H1 (cell line): Measurements from ENCODE around the gene TRIM6. TPM values are rescaled to one million over a fixed set of nuclear protein-coding genes. Genes with fewer than 3 reads are reported as not detected.

Experiments
- CTCF ChIA-PET: fragments of 300-600 bp; sonication (Branson Sonifier 250); formaldehyde crosslinking; loops from one replicate; lab custom pipeline; 2021; ENCODE audit not compliant: partially characterized antibody; lab: Charles Lee
- POLR2A ChIA-PET: fragments of 300-600 bp; sonication (Branson Sonifier 250); formaldehyde crosslinking; loops from one replicate; lab custom pipeline; 2021; ENCODE audit warnings: inconsistent platforms; ENCODE audit not compliant: partially characterized antibody; lab: Charles Lee
- DNase-seq, 2 experiments: peaks; one replicate each; pipeline versions ENCODE4 v3.0.0 to v3.0.0-alpha.2; 2010 to 2022; ENCODE audit warnings: low spot score in 2 of 2, low read depth in 1 of 2, mixed read lengths in 1 of 2
- FAIRE-seq: peaks from 2 replicates; lab custom pipeline; 2011; peaks lifted over from hg19 to GRCh38; lab: Jason Lieb, UNC
- H2AFZ ChIP-seq: 2 replicates; pipeline ENCODE4 v1.8.1; 2012; ENCODE audit warnings: low read length, inconsistent platforms
- H2AK5ac ChIP-seq: 2 replicates; pipeline ENCODE4 v1.6.1; 2013; ENCODE audit warnings: low read depth, low read length
- H2BK120ac ChIP-seq: replicated peaks from 2 replicates; pipeline ENCODE3; 2013; ENCODE audit warnings: low read depth, low read length, inconsistent platforms
- H2BK12ac ChIP-seq: 2 replicates; pipeline ENCODE4 v1.6.1; 2013; ENCODE audit warnings: low read depth, low read length
- H2BK15ac ChIP-seq: 2 replicates; pipeline ENCODE4 v1.6.1; 2013; ENCODE audit warnings: low read length
- H2BK20ac ChIP-seq: 2 replicates; pipeline ENCODE4 v1.6.1; 2013; ENCODE audit warnings: low read length
- H2BK5ac ChIP-seq: 2 replicates; pipeline ENCODE4 v1.6.1; 2013; ENCODE audit warnings: low read depth, low read length
- H3K14ac ChIP-seq: 2 replicates; pipeline ENCODE4 v1.6.1; 2013; ENCODE audit warnings: inconsistent platforms; ENCODE audit not compliant: insufficient read length
- H3K18ac ChIP-seq: 2 replicates; pipeline ENCODE4 v1.6.1; 2013; ENCODE audit warnings: low read length; ENCODE audit errors: extremely low read depth
- H3K23ac ChIP-seq: 2 replicates; pipeline ENCODE4 v1.6.1; 2013; ENCODE audit warnings: inconsistent platforms; ENCODE audit not compliant: insufficient read length
- H3K23me2 ChIP-seq: 2 replicates; pipeline ENCODE4 v1.6.1; 2013; ENCODE audit warnings: low read depth, low read length
- H3K27ac ChIP-seq: 2 replicates; pipeline ENCODE4 v1.6.1; 2011; ENCODE audit warnings: low read depth, low read length, inconsistent platforms
- H3K27me3 ChIP-seq, 4 experiments: replicated peaks in 1 of 4; 1 replicate in 1 of 4; 2 replicates in 3 of 4; pipeline versions ENCODE4 v1.6.1 to v1.8.1; 2011 to 2013; ENCODE audit warnings: low read length in 3 of 4, mild to moderate bottlenecking in 3 of 4, inconsistent platforms in 2 of 4, mixed read lengths in 2 of 4, moderate library complexity in 1 of 4; ENCODE audit not compliant: control insufficient read depth in 3 of 4, insufficient read depth in 3 of 4; ENCODE audit errors: extremely low read depth in 1 of 4
- H3K36me3 ChIP-seq, 4 experiments: 2 replicates each; pipeline versions ENCODE4 v1.6.1 to v1.8.1; 2011 to 2013; ENCODE audit warnings: mild to moderate bottlenecking in 4 of 4, low read length in 3 of 4, moderate library complexity in 2 of 4, control low read depth in 1 of 4, inconsistent platforms in 1 of 4; ENCODE audit not compliant: insufficient read depth in 4 of 4, control insufficient read depth in 2 of 4
- H3K4ac ChIP-seq: replicated peaks from 2 replicates; pipeline ENCODE3; 2013; ENCODE audit warnings: low read length, low read depth, mixed read lengths, inconsistent platforms; ENCODE audit not compliant: insufficient read length
- H3K4me1 ChIP-seq, 4 experiments: replicated peaks in 1 of 4; 1 replicate in 1 of 4; 2 replicates in 3 of 4; pipeline versions ENCODE4 v1.6.1 to v1.8.1; 2011 to 2013; ENCODE audit warnings: low read length in 3 of 4, inconsistent platforms in 2 of 4, mixed read lengths in 1 of 4; ENCODE audit not compliant: insufficient read depth in 4 of 4, control insufficient read depth in 3 of 4
- H3K4me2 ChIP-seq, 2 experiments: 2 replicates each; pipeline versions ENCODE4 v1.6.1 to v1.8.1; 2011 to 2013; ENCODE audit warnings: low read depth in 2 of 2, low read length in 2 of 2, control low read depth in 1 of 2, inconsistent platforms in 1 of 2, mild to moderate bottlenecking in 1 of 2; ENCODE audit not compliant: insufficient read depth in 1 of 2
- H3K4me3 ChIP-seq, 4 experiments: fragments of 200-600, 300-600 bp in 1 of 4; sonication (generic), shearing (Covaris generic), sonication (Bioruptor Twin) in 1 of 4; 2 replicates each; pipeline versions ENCODE4 v1.5.1 to v1.8.1; 2011 to 2016; ENCODE audit warnings: low read length in 4 of 4, low read depth in 3 of 4, control low read depth in 2 of 4, inconsistent platforms in 2 of 4, mild to moderate bottlenecking in 2 of 4, mixed read lengths in 1 of 4, moderate library complexity in 1 of 4; ENCODE audit not compliant: insufficient read depth in 2 of 4; ENCODE audit errors: extremely low read depth in 1 of 4
- H3K56ac ChIP-seq: replicated peaks from 2 replicates; pipeline ENCODE3; 2013; ENCODE audit warnings: low read depth, mild to moderate bottlenecking, mixed read lengths, low read length, inconsistent platforms; ENCODE audit not compliant: insufficient read length
- H3K79me1 ChIP-seq: 2 replicates; pipeline ENCODE4 v1.6.1; 2013; ENCODE audit warnings: low read depth, low read length, control low read depth
- H3K79me2 ChIP-seq, 2 experiments: 2 replicates each; pipeline versions ENCODE4 v1.6.1 to v1.8.1; 2012 to 2013; ENCODE audit warnings: low read length in 2 of 2, mild to moderate bottlenecking in 2 of 2, inconsistent platforms in 1 of 2; ENCODE audit not compliant: insufficient read depth in 2 of 2, control insufficient read depth in 1 of 2
- H3K9ac ChIP-seq, 4 experiments: replicated peaks in 1 of 4; 1 replicate in 1 of 4; 2 replicates in 3 of 4; pipeline versions ENCODE4 v1.6.1 to v1.8.1; 2011 to 2013; ENCODE audit warnings: low read depth in 3 of 4, low read length in 3 of 4, control low read depth in 2 of 4, mild to moderate bottlenecking in 2 of 4, moderate library complexity in 2 of 4, inconsistent platforms in 1 of 4; ENCODE audit errors: extremely low read depth in 1 of 4
- H3K9me3 ChIP-seq, 2 experiments: 2 replicates each; pipeline versions ENCODE4 v1.6.1 to v1.8.1; 2012 to 2013; ENCODE audit warnings: mild to moderate bottlenecking in 2 of 2, moderate library complexity in 2 of 2, control low read depth in 1 of 2, inconsistent platforms in 1 of 2, low read depth in 1 of 2, low read length in 1 of 2, mixed read lengths in 1 of 2; ENCODE audit not compliant: insufficient read depth in 2 of 2
- H4K20me1 ChIP-seq, 2 experiments: replicated peaks in 1 of 2; 2 replicates each; pipeline versions ENCODE3 to v1.8.1; 2011 to 2013; ENCODE audit warnings: inconsistent platforms in 2 of 2, low read length in 2 of 2, mild to moderate bottlenecking in 1 of 2; ENCODE audit not compliant: insufficient read depth in 2 of 2, control insufficient read depth in 1 of 2
- H4K5ac ChIP-seq: 2 replicates; pipeline ENCODE4 v1.6.1; 2013; ENCODE audit warnings: low read length, low read depth, mixed read lengths, inconsistent platforms; ENCODE audit not compliant: insufficient read length
- H4K8ac ChIP-seq: 2 replicates; pipeline ENCODE4 v1.8.0; 2013; ENCODE audit warnings: mild to moderate bottlenecking, moderate library complexity, low read length, inconsistent platforms; ENCODE audit not compliant: insufficient read depth; ENCODE audit errors: extremely low read depth
- H4K91ac ChIP-seq: replicated peaks from 2 replicates; pipeline ENCODE3; 2013; ENCODE audit warnings: low read length, mixed read lengths, inconsistent platforms; ENCODE audit not compliant: insufficient read length
- ASH2L ChIP-seq: fragments of 200-600, 300-600 bp; sonication (generic); IDR thresholded peaks from one replicate; pipeline ENCODE4 v1.7.1; 2017; ENCODE audit warnings: low read length
- CBX5 ChIP-seq: fragments of 300-800, 300-1000 bp; sonication (generic); IDR thresholded peaks from 2 replicates; pipeline ENCODE4 v1.7.1; 2016; ENCODE audit warnings: antibody characterized with exemption, low read length, low read depth
- CHD1 ChIP-seq: IDR thresholded peaks from 2 replicates; pipeline ENCODE4 v1.6.1; 2012; ENCODE audit warnings: low read depth, low read length, improper control_type of control experiment
- CHD2 ChIP-seq: IDR thresholded peaks from 2 replicates; pipeline ENCODE4 v1.6.1; 2012; ENCODE audit warnings: low read length, improper control_type of control experiment
- CTBP2 ChIP-seq: IDR thresholded peaks from 2 replicates; pipeline ENCODE4 v1.7.0; 2011; ENCODE audit warnings: borderline replicate concordance, mild to moderate bottlenecking, moderate library complexity, mixed read lengths, low read length; ENCODE audit not compliant: insufficient read depth, insufficient read length
- KDM1A ChIP-seq: fragments of 200-600, 300-600 bp; sonication (generic); IDR thresholded peaks from 2 replicates; pipeline ENCODE4 v1.7.1; 2016; ENCODE audit warnings: mild to moderate bottlenecking, low read length, borderline replicate concordance
- KDM5A ChIP-seq: fragments of 200-600 bp; IDR thresholded peaks from 2 replicates; pipeline ENCODE4 v1.7.1; 2012; ENCODE audit warnings: mild to moderate bottlenecking, low read length, inconsistent platforms, mixed read lengths
- POLR2AphosphoS5 ChIP-seq: IDR thresholded peaks from 2 replicates; pipeline ENCODE4 v1.6.1; 2011; ENCODE audit warnings: low read depth, low read length
- SP1 ChIP-seq: IDR thresholded peaks from 2 replicates; pipeline ENCODE4 v1.6.1; 2011; ENCODE audit warnings: low read depth, low read length
- USF2 ChIP-seq: IDR thresholded peaks from 2 replicates; pipeline ENCODE4 v1.6.1; 2011; ENCODE audit warnings: low read length, improper control_type of control experiment
- WGBS, 2 experiments: shearing (Covaris generic) in 1 of 2; methylation state at CpG; one replicate each; pipeline versions ENCODE4 v1.1.6 to v1.1.7; 2013 to 2015; ENCODE audit warnings: low lambda C conversion rate in 2 of 2, mixed read lengths in 2 of 2, inconsistent platforms in 1 of 2, low coverage in 1 of 2, missing lambda C conversion rate in 1 of 2; ENCODE audit not compliant: insufficient replicate concordance in 2 of 2, insufficient coverage in 1 of 2, insufficient read length in 1 of 2; ENCODE audit errors: extremely low coverage in 1 of 2, missing lambda C conversion rate in 1 of 2; 5-methylcytosine and 5-hydroxymethylcytosine counted together
- polyA plus RNA-seq, 7 experiments: library from polyadenylated mRNA; depleted of rRNA in 3 of 7; stranded (reverse) in 5 of 7; unstranded in 2 of 7; fragments of >200 nt in 5 of 7; fragments of 200-250 nt in 2 of 7; gene quantifications; 1 replicate in 5 of 7; 2 replicates in 1 of 7; 4 replicates in 1 of 7; pipeline versions ENCODE4 v1.2.1 to v1.2.3, GENCODE V29; 2011 to 2013; ENCODE audit warnings: missing spikeins in 2 of 7, mixed read lengths in 2 of 7
- total RNA-seq: library from RNA; stranded (reverse); fragmentation: NEBNext Ultra II Directional; extraction: Animal tissue kit (Norgen Biotek cat#: 25700); gene quantifications from 2 replicates; pipeline ENCODE4 v1.2.1, GENCODE V29; 2021

The TRIM6 gene
- total and polyA plus RNA-seq, 2 of the 8 experiments (the other 6 are each of a cell fraction or from before 2014, with no cell fraction given), result 21.6 to 23.3 TPM

GRCh38 chr11:5557751-5558150 is 38.7 kb upstream of the TRIM6 start:
- H3K14ac ChIP-seq, result no peak overlapping the region
- no peaks in the 10 kb centered on the region for H3K36me3 ChIP-seq
- H2BK15ac ChIP-seq, result no peak overlapping the region
- H2BK5ac ChIP-seq, result no peak overlapping the region
- no peaks in the 10 kb centered on the region for H4K20me1 ChIP-seq
- H3K23ac ChIP-seq, result no peak overlapping the region
- no peak overlapping the region for H2AK5ac ChIP-seq
- H3K4ac ChIP-seq, result no peak overlapping the region
- H3K56ac ChIP-seq, result no peak overlapping the region
- peaks cover 0 to 6% (median 0%) of the 10 kb centered on the region in 4 experiments; a peak in 2 of 7 replicates for H3K4me1 ChIP-seq
- no peak for TF ChIP-seq KDM5A
- TF ChIP-seq POLR2AphosphoS5, result no peak
- no peak for TF ChIP-seq CBX5
- TF ChIP-seq CHD1, result no peak
- no peak for TF ChIP-seq CHD2
- no peak for TF ChIP-seq CTBP2
- TF ChIP-seq ASH2L, result no peak
- no peak for TF ChIP-seq USF2
- TF ChIP-seq SP1, result no peak
- TF ChIP-seq KDM1A, result no peak
- H3K4me3 ChIP-seq, result no peak overlapping the region
- no peak for FAIRE-seq
- no peak overlapping the region for H4K5ac ChIP-seq
- no peak overlapping the region for H2AFZ ChIP-seq
- H3K27me3 ChIP-seq, result no peaks in the 10 kb centered on the region
- DNase-seq, result no peak
- ChIA-PET POLR2A (no interaction called here), CTCF (no interaction called here)
- H2BK120ac ChIP-seq, result no peak overlapping the region
- WGBS, 2 experiments, result 90% methylated on average over 3 of the region's 3 CpGs; no CpG with 5 or more reads in 1 of the 2 experiments
- no peak overlapping the region for H3K9ac ChIP-seq
- no peaks in the 10 kb centered on the region for H3K9me3 ChIP-seq
- no peaks in the 10 kb centered on the region for H3K23me2 ChIP-seq
- no peak overlapping the region for H3K4me2 ChIP-seq
- H4K8ac ChIP-seq, result no peak overlapping the region
- H2BK12ac ChIP-seq, result no peak overlapping the region
- H3K18ac ChIP-seq, result no peak overlapping the region
- no peaks in the 10 kb centered on the region for H3K79me1 ChIP-seq
- H4K91ac ChIP-seq, result no peak overlapping the region
- no peak overlapping the region for H2BK20ac ChIP-seq
- H3K79me2 ChIP-seq, result no peaks in the 10 kb centered on the region
- H3K27ac ChIP-seq, result no peak overlapping the region
